OCI-LY3 (cell line): ENCODE measurements around the gene RRAGD.

Experiments
- EZH2phosphoT487 ChIP-seq: fragments of 200-600 bp; shearing (Covaris generic); IDR thresholded peaks from 2 replicates; pipeline ENCODE4 v1.6.1; 2018; ENCODE audit warnings: antibody characterized with exemption, mixed run types, low read depth
- TF ChIP-seq, protein P1 (sequence below): fragments of 200-600, 300-600 bp; sonication (generic); IDR thresholded peaks from 2 replicates; pipeline ENCODE4 v1.5.1; 2014; ENCODE audit warnings: antibody characterized with exemption, low read length, low read depth

DNA sequence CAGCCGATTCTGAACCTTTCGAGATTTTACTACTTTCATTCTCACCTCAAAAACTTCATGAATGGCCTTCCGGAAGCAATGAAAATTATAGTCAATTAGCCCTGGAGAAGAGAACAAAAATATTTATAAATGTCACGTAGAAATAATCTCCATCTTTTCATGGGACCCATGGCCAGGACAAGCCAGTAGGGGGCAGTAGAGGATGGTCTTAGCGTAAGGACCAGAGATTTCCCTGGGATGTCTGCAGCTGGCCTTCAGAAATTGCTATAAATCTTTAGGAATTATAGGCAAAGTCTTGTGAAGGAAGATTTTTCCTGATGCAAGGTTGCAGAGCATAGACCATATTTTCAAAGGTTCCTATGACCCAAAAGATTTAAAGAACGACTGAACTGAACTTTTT lies 44.0 kb downstream of the RRAGD start:
- no peak for TF ChIP-seq EZH2phosphoT487
- TF ChIP-seq, protein P1, sequence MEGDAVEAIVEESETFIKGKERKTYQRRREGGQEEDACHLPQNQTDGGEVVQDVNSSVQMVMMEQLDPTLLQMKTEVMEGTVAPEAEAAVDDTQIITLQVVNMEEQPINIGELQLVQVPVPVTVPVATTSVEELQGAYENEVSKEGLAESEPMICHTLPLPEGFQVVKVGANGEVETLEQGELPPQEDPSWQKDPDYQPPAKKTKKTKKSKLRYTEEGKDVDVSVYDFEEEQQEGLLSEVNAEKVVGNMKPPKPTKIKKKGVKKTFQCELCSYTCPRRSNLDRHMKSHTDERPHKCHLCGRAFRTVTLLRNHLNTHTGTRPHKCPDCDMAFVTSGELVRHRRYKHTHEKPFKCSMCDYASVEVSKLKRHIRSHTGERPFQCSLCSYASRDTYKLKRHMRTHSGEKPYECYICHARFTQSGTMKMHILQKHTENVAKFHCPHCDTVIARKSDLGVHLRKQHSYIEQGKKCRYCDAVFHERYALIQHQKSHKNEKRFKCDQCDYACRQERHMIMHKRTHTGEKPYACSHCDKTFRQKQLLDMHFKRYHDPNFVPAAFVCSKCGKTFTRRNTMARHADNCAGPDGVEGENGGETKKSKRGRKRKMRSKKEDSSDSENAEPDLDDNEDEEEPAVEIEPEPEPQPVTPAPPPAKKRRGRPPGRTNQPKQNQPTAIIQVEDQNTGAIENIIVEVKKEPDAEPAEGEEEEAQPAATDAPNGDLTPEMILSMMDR = peak; percentile 78
